Astrocyte of the spinal cord (primary cell): ENCODE data around the gene LPIN3.

Experiments used
- DNase-seq: peaks from one replicate; pipeline ENCODE4 v3.0.0; 2011; ENCODE audit warnings: low read depth, low spot score
- H3K4me3 ChIP-seq: 2 replicates; pipeline ENCODE4 v1.5.1; 2011; ENCODE audit warnings: low read depth, mild to moderate bottlenecking, low read length, moderate library complexity
- in situ Hi-C: cut with HindIII; loops from 2 replicates; pipeline ENCODE4 v1.10.0; 2017; ENCODE audit warnings: low sequenced_read_pairs
- TF ChIP-seq, protein P1 (sequence below): IDR thresholded peaks from 2 replicates; pipeline ENCODE4 v1.5.1; 2012; ENCODE audit warnings: low read depth, mild to moderate bottlenecking, low read length, inconsistent platforms

Gene LPIN3

DNA sequence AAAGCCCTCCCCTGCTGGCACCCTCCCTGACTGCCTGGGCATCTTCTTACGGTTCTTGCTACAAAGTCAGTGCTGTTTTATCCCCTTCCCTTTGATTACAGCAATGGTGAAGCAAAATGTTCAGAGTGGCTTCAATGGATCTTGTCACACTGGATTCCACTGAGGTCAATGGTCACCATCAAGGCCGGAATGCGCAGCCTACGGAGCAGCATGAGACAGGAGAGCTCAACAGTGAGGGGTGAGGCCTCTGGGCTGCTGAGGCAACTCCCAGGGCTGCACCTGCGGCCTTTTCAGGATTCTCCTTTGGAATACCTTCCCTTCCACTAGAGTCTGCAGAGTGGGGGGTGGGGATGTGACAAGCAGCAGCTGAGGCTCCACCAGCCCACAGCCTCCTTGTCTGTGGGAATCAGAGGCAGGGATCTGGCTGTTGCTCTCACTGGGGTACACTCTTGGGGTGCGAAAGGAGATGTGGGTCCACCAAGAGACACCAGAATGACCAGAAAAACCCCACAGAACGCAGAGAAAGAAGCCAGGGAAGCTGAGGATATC lies 66.3 kb downstream of the LPIN3 start:
- DNase-seq, result no peak
- in situ Hi-C loops, result no loop called here
- TF ChIP-seq, protein P1, sequence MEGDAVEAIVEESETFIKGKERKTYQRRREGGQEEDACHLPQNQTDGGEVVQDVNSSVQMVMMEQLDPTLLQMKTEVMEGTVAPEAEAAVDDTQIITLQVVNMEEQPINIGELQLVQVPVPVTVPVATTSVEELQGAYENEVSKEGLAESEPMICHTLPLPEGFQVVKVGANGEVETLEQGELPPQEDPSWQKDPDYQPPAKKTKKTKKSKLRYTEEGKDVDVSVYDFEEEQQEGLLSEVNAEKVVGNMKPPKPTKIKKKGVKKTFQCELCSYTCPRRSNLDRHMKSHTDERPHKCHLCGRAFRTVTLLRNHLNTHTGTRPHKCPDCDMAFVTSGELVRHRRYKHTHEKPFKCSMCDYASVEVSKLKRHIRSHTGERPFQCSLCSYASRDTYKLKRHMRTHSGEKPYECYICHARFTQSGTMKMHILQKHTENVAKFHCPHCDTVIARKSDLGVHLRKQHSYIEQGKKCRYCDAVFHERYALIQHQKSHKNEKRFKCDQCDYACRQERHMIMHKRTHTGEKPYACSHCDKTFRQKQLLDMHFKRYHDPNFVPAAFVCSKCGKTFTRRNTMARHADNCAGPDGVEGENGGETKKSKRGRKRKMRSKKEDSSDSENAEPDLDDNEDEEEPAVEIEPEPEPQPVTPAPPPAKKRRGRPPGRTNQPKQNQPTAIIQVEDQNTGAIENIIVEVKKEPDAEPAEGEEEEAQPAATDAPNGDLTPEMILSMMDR, result no peak
- no peak overlapping the region for H3K4me3 ChIP-seq

DNA sequence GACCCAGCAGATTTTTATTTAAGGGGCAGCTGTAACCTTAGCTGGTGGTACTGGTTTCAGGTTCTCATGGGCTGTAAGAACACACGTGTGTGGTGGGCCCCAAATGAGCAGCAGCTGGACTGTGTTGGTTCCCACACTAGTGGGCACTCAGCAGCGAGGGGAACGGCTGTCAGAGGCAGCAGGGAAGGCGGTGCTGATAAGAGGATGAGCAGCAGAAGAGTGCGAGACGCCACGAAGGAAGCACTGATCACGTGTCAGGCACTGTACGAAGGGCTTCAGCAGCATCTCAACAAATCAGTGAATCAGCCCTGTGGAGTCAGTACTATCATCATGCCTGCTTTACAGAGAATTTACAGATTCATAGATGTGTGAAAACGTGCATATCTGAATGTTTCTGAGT lies 67.0 kb downstream of the LPIN3 start:
- in situ Hi-C loops, result no loop called here
- H3K4me3 ChIP-seq, result no peak overlapping the region
- TF ChIP-seq, protein P1, result no peak
- DNase-seq, result no peak

DNA sequence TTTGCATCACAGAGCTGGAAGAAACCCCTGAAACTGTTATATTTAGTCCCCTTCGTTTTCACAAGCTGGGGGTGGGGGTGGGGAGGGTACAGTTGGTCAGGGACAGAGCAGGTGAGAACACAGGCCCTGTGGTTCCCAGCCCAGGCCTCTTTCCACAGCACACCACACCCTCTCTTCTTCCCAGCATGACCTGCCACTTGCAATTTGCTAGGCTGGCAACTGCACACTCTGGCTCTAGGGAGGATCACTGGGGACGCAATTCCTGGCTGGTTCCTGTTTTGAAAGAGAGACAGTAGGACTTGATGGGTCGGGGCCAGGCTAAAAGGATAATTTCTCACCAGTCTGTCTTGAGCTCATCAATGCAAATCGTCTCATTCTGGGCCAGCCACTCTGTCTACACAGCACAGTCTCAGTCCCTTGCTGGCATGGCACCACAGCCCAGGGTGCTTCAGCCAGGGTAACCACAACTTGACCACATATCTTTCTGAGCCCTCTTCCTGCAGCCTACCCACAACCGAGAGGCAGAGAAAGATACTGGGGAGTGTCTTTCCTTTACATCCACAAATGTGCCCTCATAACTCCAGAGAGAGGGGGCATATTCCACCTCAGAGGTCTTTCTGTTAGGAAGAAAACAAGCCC lies 67.7 kb downstream of the LPIN3 start:
- no peak for DNase-seq
- TF ChIP-seq, protein P1, result no peak
- in situ Hi-C loops, result no loop called here
- H3K4me3 ChIP-seq, result no peak overlapping the region

DNA sequence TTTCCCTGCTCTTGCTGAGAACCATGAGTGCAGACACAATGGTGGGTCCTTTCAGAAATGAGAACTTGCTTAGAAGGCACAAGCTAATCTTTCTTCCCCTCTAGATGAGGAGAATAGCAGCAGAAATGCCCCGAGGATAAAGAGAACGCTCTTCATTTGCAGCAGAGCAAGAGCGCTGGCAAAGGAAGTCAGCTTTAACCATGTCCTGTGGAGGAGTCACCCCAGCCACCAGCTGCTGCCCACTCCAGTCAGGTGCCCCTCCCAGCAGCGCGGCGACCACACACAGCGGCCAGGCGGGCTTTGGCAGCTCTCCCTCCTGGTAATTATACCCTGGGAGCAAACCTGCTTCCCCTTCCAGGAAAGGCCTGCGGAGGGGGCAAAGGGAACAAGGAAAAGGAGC lies 68.4 kb downstream of the LPIN3 start:
- H3K4me3 ChIP-seq, result no peak overlapping the region
- in situ Hi-C loops, result no loop called here

More for the DNA sequence above, 68.4 kb downstream of the LPIN3 start:
- TF ChIP-seq, protein P1, result no peak
- DNase-seq, result no peak
